Lower lobe of right lung (tissue), 2 donors: Measurements from ENCODE around the gene ADGRE1. TPM values are rescaled to one million over a fixed set of nuclear protein-coding genes. Genes with fewer than 3 reads are reported as not detected.

ENCODE experiments used
- ATAC-seq, 2 donors: fragments of 200-7000 bp; cut with Tn5 transposase; one replicate each; pipeline ENCODE4 v1.9.1; 2020 to 2022; ENCODE audit warnings: mild to moderate bottlenecking in 2 of 2, moderate library complexity in 2 of 2
- DNase-seq: peaks from one replicate; pipeline ENCODE4 v3.0.0-alpha.2; 2020
- H3K27ac ChIP-seq: fragments of 200-600 bp; one replicate; pipeline ENCODE4 v1.8.0; 2022
- H3K27me3 ChIP-seq: fragments of 200-600 bp; one replicate; pipeline ENCODE4 v1.8.0; 2022; ENCODE audit warnings: low read depth
- H3K36me3 ChIP-seq: fragments of 200-600 bp; one replicate; pipeline ENCODE4 v1.8.0; 2022; ENCODE audit warnings: mild to moderate bottlenecking
- H3K4me1 ChIP-seq: fragments of 200-600 bp; one replicate; pipeline ENCODE4 v1.8.0; 2022
- H3K4me3 ChIP-seq: fragments of 200-600 bp; one replicate; pipeline ENCODE4 v1.8.0; 2022; ENCODE audit warnings: mild to moderate bottlenecking
- H3K9me3 ChIP-seq: fragments of 200-600 bp; one replicate; pipeline ENCODE4 v1.8.0; 2022
- CTCF ChIP-seq: fragments of 200-600 bp; IDR thresholded peaks from one replicate; pipeline ENCODE4 v1.8.0; 2022; ENCODE audit warnings: antibody characterized with exemption, mild to moderate bottlenecking
- intact Hi-C: fragments of 100-400 bp; cut with DNase I; formaldehyde crosslinking; loops from one replicate; pipeline ENCODE4 v1.11.0; 2022
- total RNA-seq: library from RNA; stranded (reverse); fragmentation: NEBNext Ultra II Directional; extraction: Animal tissue kit (Norgen Biotek cat#: 25700); gene quantifications from one replicate; pipeline ENCODE4 v1.2.1, GENCODE V29; 2021
- donor health status: DM: no; HTN: yes; CAD: no; lungs with severe emphysema.

The ADGRE1 gene
- total RNA-seq, 1 donor from 2014 or later: 1.8 TPM

- Histone ChIP-seq H3K9me3 (peaks cover 9% of the 10 kb centered on the region), H3K27ac (no peak overlapping the region), H3K27me3 (no peaks in the 10 kb centered on the region), H3K4me1 (no peaks in the 10 kb centered on the region), H3K36me3 (no peaks in the 10 kb centered on the region), H3K4me3 (no peak overlapping the region)
- ATAC-seq (no peak), DNase-seq (no peak)
- intact Hi-C loops: no loop called here
- TF ChIP-seq CTCF: no peak
Observed at GRCh38 chr19:6914321-6914720, 26.9 kb downstream of the ADGRE1 start.

- Histone ChIP-seq H3K9me3 (peaks cover 9% of the 10 kb centered on the region), H3K27me3 (no peaks in the 10 kb centered on the region), H3K36me3 (no peaks in the 10 kb centered on the region), H3K4me3 (no peak overlapping the region), H3K4me1 (no peaks in the 10 kb centered on the region), H3K27ac (no peak overlapping the region)
- intact Hi-C loops: no loop called here
- ATAC-seq: no peak
- TF ChIP-seq CTCF: no peak
- no peak for DNase-seq
Observed at GRCh38 chr19:6916952-6917351, 29.6 kb downstream of the ADGRE1 start.

DNA sequence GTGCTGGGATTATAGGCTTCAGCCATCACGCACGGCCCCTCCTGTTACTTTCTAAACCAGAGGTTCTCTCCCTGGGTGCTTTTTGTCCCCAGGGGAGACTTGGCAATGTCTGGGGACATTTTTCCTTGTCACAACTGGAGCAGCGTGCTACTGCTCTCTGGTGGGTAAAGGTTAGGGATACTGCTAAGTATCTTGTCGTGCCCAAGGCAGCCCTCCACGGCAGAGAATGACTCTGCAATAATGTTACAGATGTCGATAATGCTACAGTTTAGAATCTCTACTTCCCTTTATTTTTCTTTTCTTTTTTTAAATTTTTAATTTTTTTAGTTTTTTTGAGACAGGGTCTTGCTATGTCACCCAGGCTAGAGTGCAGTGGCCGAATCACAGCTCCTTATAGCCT lies 38.0 kb downstream of the ADGRE1 start:
- TF ChIP-seq CTCF: no peak
- Histone ChIP-seq H3K4me3 (no peak overlapping the region), H3K4me1 (no peaks in the 10 kb centered on the region), H3K27ac (no peak overlapping the region), H3K36me3 (no peaks in the 10 kb centered on the region), H3K9me3 (peaks cover 8% of the 10 kb centered on the region), H3K27me3 (no peaks in the 10 kb centered on the region)
- intact Hi-C loops: no loop called here
- no peak for DNase-seq
- no peak for ATAC-seq

DNA sequence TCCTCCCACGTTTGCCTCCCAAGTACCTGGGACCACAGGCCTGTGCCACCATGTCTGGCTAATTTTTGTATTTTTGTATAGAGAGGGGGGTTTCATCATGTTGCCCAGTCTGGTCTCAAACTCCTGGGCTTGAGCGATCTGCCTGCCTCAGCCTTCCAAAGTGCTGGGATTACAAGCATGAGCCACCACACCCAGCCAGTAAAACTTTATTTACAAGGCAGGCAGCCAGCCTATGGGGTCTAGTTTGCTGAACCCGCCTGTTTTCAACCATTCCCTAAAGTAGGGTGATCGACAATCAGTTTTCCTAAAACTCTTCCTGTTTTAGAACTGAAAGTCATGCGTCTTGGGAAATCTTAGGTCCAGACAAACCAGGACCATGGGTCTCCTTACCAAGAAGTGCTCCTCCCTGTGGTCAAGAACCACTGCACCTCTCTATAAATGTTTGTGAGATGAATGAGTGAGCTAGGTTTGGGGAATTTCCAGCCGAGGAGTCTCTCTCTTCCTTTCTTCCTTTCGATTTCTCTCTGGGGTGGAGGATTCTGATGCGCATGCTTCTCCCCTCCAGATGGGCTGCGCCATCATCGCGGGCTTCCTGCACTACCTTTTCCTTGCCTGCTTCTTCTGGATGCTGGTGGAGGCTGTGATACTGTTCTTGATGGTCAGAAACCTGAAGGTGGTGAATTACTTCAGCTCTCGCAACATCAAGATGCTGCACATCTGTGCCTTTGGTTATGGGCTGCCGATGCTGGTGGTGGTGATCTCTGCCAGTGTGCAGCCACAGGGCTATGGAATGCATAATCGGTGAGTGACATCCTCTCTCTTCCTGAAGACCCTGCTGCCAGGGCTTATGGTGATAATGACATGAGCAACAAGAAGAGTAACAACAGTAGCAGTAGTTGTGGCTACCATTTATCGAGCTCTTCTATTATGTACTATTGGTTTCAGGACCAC lies 38.7 kb downstream of the ADGRE1 start:
- Histone ChIP-seq H3K27me3 (no peaks in the 10 kb centered on the region), H3K9me3 (peaks cover 15% of the 10 kb centered on the region), H3K36me3 (no peaks in the 10 kb centered on the region), H3K4me3 (no peak overlapping the region), H3K4me1 (no peaks in the 10 kb centered on the region), H3K27ac (no peak overlapping the region)
- intact Hi-C loops: no loop called here
- ATAC-seq (no peak), DNase-seq (no peak)
- no peak for TF ChIP-seq CTCF

DNA sequence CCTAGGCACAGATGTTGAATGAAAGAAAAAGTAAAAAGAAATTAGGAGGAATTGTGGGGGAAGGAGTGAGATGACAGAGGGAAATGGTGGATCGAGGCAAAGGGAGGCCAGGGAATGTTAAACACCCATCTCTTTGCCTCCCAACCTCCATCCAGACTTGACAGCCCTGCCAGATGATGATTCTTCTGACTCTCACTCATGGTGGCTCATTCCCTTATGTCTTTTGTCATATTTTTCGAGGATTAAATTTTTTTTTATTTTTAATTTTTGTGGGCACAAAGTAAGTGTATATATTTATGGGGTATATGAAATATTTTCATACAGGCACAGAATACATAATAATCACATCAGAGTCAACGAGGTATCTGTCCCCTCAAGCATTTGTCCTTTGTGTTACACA lies 42.8 kb downstream of the ADGRE1 start:
- TF ChIP-seq CTCF: no peak
- Histone ChIP-seq H3K27ac (no peak overlapping the region), H3K27me3 (no peaks in the 10 kb centered on the region), H3K4me3 (no peak overlapping the region), H3K4me1 (no peaks in the 10 kb centered on the region), H3K36me3 (no peaks in the 10 kb centered on the region), H3K9me3 (peaks cover 15% of the 10 kb centered on the region)
- DNase-seq (no peak), ATAC-seq (no peak)
- intact Hi-C loops: no loop called here
